ENCODE results near the gene ACTG1. TPM values are rescaled to one million over a fixed set of nuclear protein-coding genes. Genes with fewer than 3 reads are reported as not detected.

ACTG1 gene
- total RNA-seq, 1 experiment from 2014 or later: 2,634 TPM

GRCh38 chr17:81542431-81543338, 30.1 kb upstream of the ACTG1 start:
- Histone ChIP-seq H3K4me3 (ENCODE audit: low read length) (no peak overlapping the region), H3K27me3 (ENCODE audit: low read length) (no peaks in the 10 kb centered on the region), H3K36me3 (ENCODE audit: insufficient read depth, low read length) (no peaks in the 10 kb centered on the region), H2AFZ (ENCODE audit: low read length) (no peak overlapping the region), H3K4me1 (ENCODE audit: low read length) (no peaks in the 10 kb centered on the region), H3K27ac (ENCODE audit: low read length) (no peak overlapping the region), H4K20me1 (ENCODE audit: insufficient read depth, low read depth, low read length) (no peaks in the 10 kb centered on the region), H3K9me2 (replicated peaks; ENCODE audit: insufficient read depth, low read length) (no peaks in the 10 kb centered on the region), H3K4me2 (ENCODE audit: low read depth, low read length, poor library complexity, severe bottlenecking) (no peak overlapping the region), H3K79me2 (ENCODE audit: low read length) (no peaks in the 10 kb centered on the region), H3K9ac (ENCODE audit: low read length) (no peak overlapping the region), H3K9me3 (ENCODE audit: low read length) (no peaks in the 10 kb centered on the region)
- DNase-seq: no peak

GRCh38 chr17:81541123-81541522, 28.5 kb upstream of the ACTG1 start:
- Histone ChIP-seq H3K9me2 (replicated peaks; ENCODE audit: insufficient read depth, low read length) (no peaks in the 10 kb centered on the region), H3K9me3 (ENCODE audit: low read length) (no peaks in the 10 kb centered on the region), H4K20me1 (ENCODE audit: insufficient read depth, low read depth, low read length) (no peaks in the 10 kb centered on the region), H3K4me1 (ENCODE audit: low read length) (no peaks in the 10 kb centered on the region), H3K27me3 (ENCODE audit: low read length) (no peaks in the 10 kb centered on the region), H3K4me3 (ENCODE audit: low read length) (no peak overlapping the region), H3K36me3 (ENCODE audit: insufficient read depth, low read length) (no peaks in the 10 kb centered on the region), H3K4me2 (ENCODE audit: low read depth, low read length, poor library complexity, severe bottlenecking) (no peak overlapping the region), H3K9ac (ENCODE audit: low read length) (no peak overlapping the region), H2AFZ (ENCODE audit: low read length) (no peak overlapping the region), H3K27ac (ENCODE audit: low read length) (no peak overlapping the region), H3K79me2 (ENCODE audit: low read length) (no peaks in the 10 kb centered on the region)
- no peak for DNase-seq

GRCh38 chr17:81540676-81541027, 28.1 kb upstream of the ACTG1 start:
- H3K4me1 ChIP-seq (ENCODE audit: low read length): no peaks in the 10 kb centered on the region
- no peaks in the 10 kb centered on the region for H3K36me3 ChIP-seq (ENCODE audit: insufficient read depth, low read length)
- H3K9ac ChIP-seq (ENCODE audit: low read length): no peak overlapping the region
- no peak for DNase-seq
- no peaks in the 10 kb centered on the region for H3K9me2 ChIP-seq (replicated peaks; ENCODE audit: insufficient read depth, low read length)
- no peaks in the 10 kb centered on the region for H4K20me1 ChIP-seq (ENCODE audit: insufficient read depth, low read depth, low read length)
- H3K9me3 ChIP-seq (ENCODE audit: low read length): no peaks in the 10 kb centered on the region
- H3K27me3 ChIP-seq (ENCODE audit: low read length): no peaks in the 10 kb centered on the region
- H3K79me2 ChIP-seq (ENCODE audit: low read length): no peaks in the 10 kb centered on the region
- no peak overlapping the region for H3K4me2 ChIP-seq (ENCODE audit: low read depth, low read length, poor library complexity, severe bottlenecking)
- H3K4me3 ChIP-seq (ENCODE audit: low read length): no peak overlapping the region
- H3K27ac ChIP-seq (ENCODE audit: low read length): no peak overlapping the region
- no peak overlapping the region for H2AFZ ChIP-seq (ENCODE audit: low read length)

- no peak overlapping the region for H3K27ac ChIP-seq (ENCODE audit: low read length)
- no peaks in the 10 kb centered on the region for H3K79me2 ChIP-seq (ENCODE audit: low read length)
- no peaks in the 10 kb centered on the region for H3K9me2 ChIP-seq (replicated peaks; ENCODE audit: insufficient read depth, low read length)
- no peak overlapping the region for H3K4me2 ChIP-seq (ENCODE audit: low read depth, low read length, poor library complexity, severe bottlenecking)
- no peak overlapping the region for H3K9ac ChIP-seq (ENCODE audit: low read length)
- H2AFZ ChIP-seq (ENCODE audit: low read length): no peak overlapping the region
- H3K36me3 ChIP-seq (ENCODE audit: insufficient read depth, low read length): no peaks in the 10 kb centered on the region
- H3K9me3 ChIP-seq (ENCODE audit: low read length): no peaks in the 10 kb centered on the region
- H4K20me1 ChIP-seq (ENCODE audit: insufficient read depth, low read depth, low read length): no peaks in the 10 kb centered on the region
- H3K4me3 ChIP-seq (ENCODE audit: low read length): no peak overlapping the region
- no peak for DNase-seq
- no peaks in the 10 kb centered on the region for H3K27me3 ChIP-seq (ENCODE audit: low read length)
- no peaks in the 10 kb centered on the region for H3K4me1 ChIP-seq (ENCODE audit: low read length)
Measured at GRCh38 chr17:81539961-81540675, 27.5 kb upstream of the ACTG1 start.

- no peak for DNase-seq
- H3K36me3 ChIP-seq (ENCODE audit: insufficient read depth, low read length): no peaks in the 10 kb centered on the region
- H3K4me1 ChIP-seq (ENCODE audit: low read length): peaks cover 3% of the 10 kb centered on the region
- no peak overlapping the region for H2AFZ ChIP-seq (ENCODE audit: low read length)
- no peaks in the 10 kb centered on the region for H3K9me3 ChIP-seq (ENCODE audit: low read length)
- no peaks in the 10 kb centered on the region for H3K27me3 ChIP-seq (ENCODE audit: low read length)
- H3K79me2 ChIP-seq (ENCODE audit: low read length): no peaks in the 10 kb centered on the region
- H4K20me1 ChIP-seq (ENCODE audit: insufficient read depth, low read depth, low read length): no peaks in the 10 kb centered on the region
- no peak overlapping the region for H3K27ac ChIP-seq (ENCODE audit: low read length)
- no peaks in the 10 kb centered on the region for H3K9me2 ChIP-seq (replicated peaks; ENCODE audit: insufficient read depth, low read length)
- no peak overlapping the region for H3K4me3 ChIP-seq (ENCODE audit: low read length)
- H3K4me2 ChIP-seq (ENCODE audit: low read depth, low read length, poor library complexity, severe bottlenecking): no peak overlapping the region
- no peak overlapping the region for H3K9ac ChIP-seq (ENCODE audit: low read length)
Measured at GRCh38 chr17:81539571-81539900, 26.9 kb upstream of the ACTG1 start.

- Histone ChIP-seq H3K27ac (ENCODE audit: low read length) (no peak overlapping the region), H4K20me1 (ENCODE audit: insufficient read depth, low read depth, low read length) (no peaks in the 10 kb centered on the region), H3K4me2 (ENCODE audit: low read depth, low read length, poor library complexity, severe bottlenecking) (no peak overlapping the region), H3K4me3 (ENCODE audit: low read length) (no peak overlapping the region), H3K27me3 (ENCODE audit: low read length) (no peaks in the 10 kb centered on the region), H3K9ac (ENCODE audit: low read length) (no peak overlapping the region), H3K4me1 (ENCODE audit: low read length) (peaks cover 8% of the 10 kb centered on the region), H3K36me3 (ENCODE audit: insufficient read depth, low read length) (no peaks in the 10 kb centered on the region), H2AFZ (ENCODE audit: low read length) (no peak overlapping the region), H3K79me2 (ENCODE audit: low read length) (no peaks in the 10 kb centered on the region), H3K9me2 (replicated peaks; ENCODE audit: insufficient read depth, low read length) (no peaks in the 10 kb centered on the region), H3K9me3 (ENCODE audit: low read length) (no peaks in the 10 kb centered on the region)
- no peak for DNase-seq
Measured at GRCh38 chr17:81538651-81539570, 26.3 kb upstream of the ACTG1 start.

- Histone ChIP-seq H3K4me3 (ENCODE audit: low read length) (no peak overlapping the region), H3K4me2 (ENCODE audit: low read depth, low read length, poor library complexity, severe bottlenecking) (no peak overlapping the region), H3K79me2 (ENCODE audit: low read length) (no peaks in the 10 kb centered on the region), H3K27ac (ENCODE audit: low read length) (no peak overlapping the region), H4K20me1 (ENCODE audit: insufficient read depth, low read depth, low read length) (no peaks in the 10 kb centered on the region), H3K9ac (ENCODE audit: low read length) (no peak overlapping the region), H3K27me3 (ENCODE audit: low read length) (no peaks in the 10 kb centered on the region), H3K4me1 (ENCODE audit: low read length) (peaks cover 8% of the 10 kb centered on the region), H3K36me3 (ENCODE audit: insufficient read depth, low read length) (no peaks in the 10 kb centered on the region), H2AFZ (ENCODE audit: low read length) (no peak overlapping the region), H3K9me3 (ENCODE audit: low read length) (no peaks in the 10 kb centered on the region; the same call in 1 of the 2 replicates), H3K9me2 (replicated peaks; ENCODE audit: insufficient read depth, low read length) (no peaks in the 10 kb centered on the region)
- no peak for DNase-seq
Measured at GRCh38 chr17:81537856-81538555, 25.4 kb upstream of the ACTG1 start.
